ENCODE measurements around the gene DLEC1.
"Not testable (repeated sequence)": the region's sequence is repeated elsewhere in the genome, so short reads cannot be mapped to it uniquely, and the experiment has no call there.

Gene DLEC1

GRCh38 chr3:38139652-38140051 lies 100.6 kb downstream of the DLEC1 start:
- no peak for DNase-seq

DNA sequence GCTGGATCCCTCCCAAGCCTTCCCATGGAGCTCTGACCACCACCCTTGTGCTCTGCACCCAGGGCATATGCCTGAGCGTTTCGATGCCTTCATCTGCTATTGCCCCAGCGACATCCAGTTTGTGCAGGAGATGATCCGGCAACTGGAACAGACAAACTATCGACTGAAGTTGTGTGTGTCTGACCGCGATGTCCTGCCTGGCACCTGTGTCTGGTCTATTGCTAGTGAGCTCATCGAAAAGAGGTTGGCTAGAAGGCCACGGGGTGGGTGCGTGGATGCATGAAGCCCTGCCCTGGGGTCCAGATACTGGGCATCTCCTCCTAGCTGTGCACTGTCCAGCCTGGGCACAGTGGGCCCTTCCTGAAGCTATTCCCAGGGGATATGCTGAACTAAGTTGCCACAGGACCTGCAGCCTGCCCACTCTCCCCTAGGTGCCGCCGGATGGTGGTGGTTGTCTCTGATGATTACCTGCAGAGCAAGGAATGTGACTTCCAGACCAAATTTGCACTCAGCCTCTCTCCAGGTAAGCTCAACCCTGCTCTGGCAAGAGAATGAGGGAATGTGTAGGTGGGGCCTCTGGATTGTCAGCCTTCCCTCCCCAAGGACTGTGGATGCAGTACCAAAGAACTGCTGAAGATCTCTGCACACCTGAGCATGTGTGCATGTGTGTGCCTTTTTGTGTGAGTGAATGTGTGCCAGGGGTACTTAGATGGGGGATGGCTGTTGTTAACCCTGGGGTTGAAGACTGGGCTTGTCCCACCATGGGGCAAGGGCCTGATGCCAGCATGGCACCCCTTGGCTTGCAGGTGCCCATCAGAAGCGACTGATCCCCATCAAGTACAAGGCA lies 101.5 kb downstream of the DLEC1 start:
- DNase-seq, result no peak

DNA sequence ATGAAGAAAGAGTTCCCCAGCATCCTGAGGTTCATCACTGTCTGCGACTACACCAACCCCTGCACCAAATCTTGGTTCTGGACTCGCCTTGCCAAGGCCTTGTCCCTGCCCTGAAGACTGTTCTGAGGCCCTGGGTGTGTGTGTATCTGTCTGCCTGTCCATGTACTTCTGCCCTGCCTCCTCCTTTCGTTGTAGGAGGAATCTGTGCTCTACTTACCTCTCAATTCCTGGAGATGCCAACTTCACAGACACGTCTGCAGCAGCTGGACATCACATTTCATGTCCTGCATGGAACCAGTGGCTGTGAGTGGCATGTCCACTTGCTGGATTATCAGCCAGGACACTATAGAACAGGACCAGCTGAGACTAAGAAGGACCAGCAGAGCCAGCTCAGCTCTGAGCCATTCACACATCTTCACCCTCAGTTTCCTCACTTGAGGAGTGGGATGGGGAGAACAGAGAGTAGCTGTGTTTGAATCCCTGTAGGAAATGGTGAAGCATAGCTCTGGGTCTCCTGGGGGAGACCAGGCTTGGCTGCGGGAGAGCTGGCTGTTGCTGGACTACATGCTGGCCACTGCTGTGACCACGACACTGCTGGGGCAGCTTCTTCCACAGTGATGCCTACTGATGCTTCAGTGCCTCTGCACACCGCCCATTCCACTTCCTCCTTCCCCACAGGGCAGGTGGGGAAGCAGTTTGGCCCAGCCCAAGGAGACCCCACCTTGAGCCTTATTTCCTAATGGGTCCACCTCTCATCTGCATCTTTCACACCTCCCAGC lies 102.4 kb downstream of the DLEC1 start:
- no peak for DNase-seq

- DNase-seq, result no peak
Observed at GRCh38 chr3:38141952-38142273, 102.9 kb downstream of the DLEC1 start.

DNA sequence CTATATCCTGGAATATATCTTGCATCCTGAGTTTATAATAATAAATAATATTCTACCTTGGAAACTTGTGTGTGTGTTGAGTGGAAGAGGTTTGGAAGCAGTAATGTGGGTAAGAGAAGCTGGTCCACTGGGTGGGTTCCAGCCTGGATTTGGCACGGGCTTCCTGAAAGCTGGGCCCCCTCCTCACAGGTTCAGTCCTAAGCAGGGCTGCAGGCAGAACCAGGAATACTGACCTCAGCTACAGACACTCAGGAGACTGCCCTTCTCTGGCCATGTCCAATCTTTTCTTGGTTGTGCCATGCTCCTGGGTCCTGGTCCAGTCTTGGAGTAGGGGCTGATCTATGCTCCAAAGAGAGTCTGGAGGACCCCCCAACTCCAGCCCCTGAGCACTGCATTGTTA lies 104.0 kb downstream of the DLEC1 start:
- DNase-seq, result no peak

- no peak for DNase-seq
Observed at GRCh38 chr3:38143511-38143910, 104.5 kb downstream of the DLEC1 start.

- no peak for DNase-seq
Observed at GRCh38 chr3:38146504-38146903, 107.5 kb downstream of the DLEC1 start.

GRCh38 chr3:38147421-38147820 lies 108.4 kb downstream of the DLEC1 start:
- DNase-seq, result no peak

GRCh38 chr3:38148311-38148882 lies 109.4 kb downstream of the DLEC1 start:
- no peak for DNase-seq

GRCh38 chr3:38149708-38150107 lies 110.7 kb downstream of the DLEC1 start:
- no peak for DNase-seq

DNA sequence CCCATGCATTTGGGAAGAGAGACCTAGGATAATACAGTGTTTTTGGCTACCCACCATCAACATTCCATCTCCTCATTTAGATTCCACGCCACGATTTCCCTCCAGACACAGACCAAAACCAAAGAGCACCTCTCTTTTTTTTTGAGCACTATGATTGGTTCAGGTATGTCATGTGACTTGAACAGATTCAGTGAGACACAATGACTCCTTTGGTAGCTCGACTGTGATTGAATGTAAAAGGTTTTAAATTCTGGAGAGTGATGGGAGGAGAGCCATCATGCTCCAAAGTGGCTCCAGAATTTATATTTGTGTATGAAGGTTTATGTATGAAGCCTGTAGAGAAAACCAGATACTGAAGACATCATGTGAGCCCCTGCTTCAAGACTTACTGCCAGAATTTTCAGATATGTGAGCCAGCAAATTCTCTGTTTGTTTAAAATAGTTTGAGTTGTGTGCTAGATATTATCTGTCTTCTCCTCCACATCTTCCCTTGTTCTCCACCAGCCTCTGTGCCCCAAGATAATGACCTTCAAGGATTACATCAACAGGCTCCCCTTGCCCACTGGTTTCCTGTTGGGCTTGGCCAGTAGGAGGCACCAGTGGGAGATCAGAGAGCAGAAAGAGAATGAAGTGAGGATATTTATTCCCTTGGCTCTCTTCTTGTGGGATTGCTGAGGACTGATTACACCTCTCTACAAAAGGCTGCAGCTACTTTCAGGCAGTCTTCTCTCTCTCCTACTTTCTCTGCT lies 111.9 kb downstream of the DLEC1 start:
- no peak for DNase-seq

GRCh38 chr3:38151667-38152265 lies 112.8 kb downstream of the DLEC1 start:
- no peak for DNase-seq

DNA sequence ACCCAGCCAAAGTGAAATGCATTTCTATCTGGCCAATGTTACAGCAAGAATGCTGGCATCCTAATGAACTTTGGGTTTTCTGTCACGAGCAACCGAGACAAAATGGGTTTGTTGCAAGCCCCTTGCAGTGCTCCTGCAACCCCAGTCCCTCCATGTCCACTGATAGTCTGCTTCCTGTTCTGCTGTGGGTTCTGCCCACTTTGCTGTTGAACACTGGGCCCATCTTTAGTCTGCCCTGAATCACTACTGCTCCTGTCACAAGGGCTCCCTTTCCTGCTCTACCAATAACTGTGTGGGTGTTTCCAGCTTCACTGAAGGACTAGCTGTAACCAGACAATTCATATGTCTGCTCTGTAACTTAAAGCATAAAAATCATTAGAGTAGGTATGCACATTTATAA lies 113.6 kb downstream of the DLEC1 start:
- DNase-seq, result no peak

DNA sequence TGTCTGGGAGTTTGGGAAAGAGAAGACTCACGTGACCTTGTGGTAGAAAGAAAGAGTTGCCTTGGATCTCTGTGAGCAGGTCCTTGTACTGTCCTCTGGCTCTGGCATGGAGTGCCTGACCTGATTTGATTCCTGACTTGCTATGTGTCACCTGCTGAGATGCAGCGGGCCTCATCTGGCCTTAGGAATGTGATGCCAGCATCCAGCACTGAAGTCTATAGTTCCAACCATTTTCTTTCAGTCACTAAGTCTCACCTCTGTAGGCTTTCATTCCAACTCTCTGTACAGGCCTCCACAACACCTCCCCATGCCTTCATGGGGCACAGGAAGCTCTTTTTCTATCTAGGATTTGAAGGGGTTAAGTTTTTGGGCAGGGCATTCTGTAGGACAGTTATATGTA lies 114.2 kb downstream of the DLEC1 start:
- no peak for DNase-seq

DNA sequence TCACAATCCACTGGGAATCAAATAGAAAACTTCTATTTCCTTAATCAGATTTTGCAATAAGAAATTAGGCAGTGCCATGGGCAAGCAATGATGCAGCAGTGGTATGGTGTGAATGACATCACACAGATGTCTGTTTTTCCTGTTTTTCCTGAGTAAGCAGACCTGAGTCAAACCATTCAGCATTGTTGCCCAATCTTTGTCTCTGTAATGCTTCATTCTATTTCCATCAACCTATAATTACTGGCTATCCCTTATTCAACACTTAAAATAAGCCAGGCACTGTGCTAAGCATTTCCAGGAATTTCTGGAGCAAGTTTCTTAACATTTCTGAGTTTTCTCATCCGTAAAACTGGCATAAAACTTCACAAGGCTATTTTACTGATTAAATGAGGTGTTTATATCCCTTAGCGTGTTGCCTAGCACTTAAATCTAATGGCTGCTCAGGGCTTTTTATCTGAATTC lies 115.1 kb downstream of the DLEC1 start:
- DNase-seq, result no peak

GRCh38 chr3:38154625-38155255 lies 115.7 kb downstream of the DLEC1 start:
- no peak for DNase-seq

DNA sequence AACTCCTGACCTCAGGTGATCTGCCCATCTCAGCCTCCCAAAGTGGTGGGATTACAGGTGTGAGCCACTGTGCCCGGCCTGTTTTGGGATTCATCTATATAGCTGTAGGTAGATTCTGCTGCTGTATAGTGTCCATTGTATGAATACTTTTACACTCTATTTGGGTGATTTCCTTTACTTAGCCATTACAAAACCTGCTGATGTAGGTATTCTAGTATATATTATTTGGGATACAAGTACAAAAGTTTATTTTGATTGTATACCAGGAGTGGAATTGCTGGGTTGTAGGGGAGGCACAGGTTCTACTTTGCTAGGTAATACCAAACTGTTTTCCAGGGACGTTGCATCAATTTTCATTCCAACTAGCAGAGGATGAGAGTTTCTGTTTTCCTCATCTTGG lies 116.8 kb downstream of the DLEC1 start:
- no peak for DNase-seq

DNA sequence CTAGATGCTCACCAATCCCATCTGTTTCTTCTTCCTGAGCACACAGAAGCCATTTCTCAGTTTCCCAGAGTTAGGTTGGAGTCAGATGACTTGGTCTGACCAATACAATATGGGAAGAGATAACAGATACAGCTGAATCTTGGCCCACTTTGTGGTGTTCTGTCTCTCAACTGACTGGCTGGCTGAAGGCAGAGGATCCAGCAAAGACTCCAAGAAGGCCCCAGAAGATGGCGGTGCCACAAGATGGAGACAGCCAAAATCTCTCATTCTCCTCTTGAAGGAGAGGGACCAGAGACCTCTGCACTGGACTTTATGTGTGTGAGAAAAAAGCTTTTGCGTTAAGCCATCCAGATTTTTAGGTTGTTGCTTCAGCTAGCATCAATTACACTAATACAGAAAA lies 118.1 kb downstream of the DLEC1 start:
- no peak for DNase-seq

- DNase-seq, result no peak
Observed at GRCh38 chr3:38157595-38157994, 118.6 kb downstream of the DLEC1 start.

DNA sequence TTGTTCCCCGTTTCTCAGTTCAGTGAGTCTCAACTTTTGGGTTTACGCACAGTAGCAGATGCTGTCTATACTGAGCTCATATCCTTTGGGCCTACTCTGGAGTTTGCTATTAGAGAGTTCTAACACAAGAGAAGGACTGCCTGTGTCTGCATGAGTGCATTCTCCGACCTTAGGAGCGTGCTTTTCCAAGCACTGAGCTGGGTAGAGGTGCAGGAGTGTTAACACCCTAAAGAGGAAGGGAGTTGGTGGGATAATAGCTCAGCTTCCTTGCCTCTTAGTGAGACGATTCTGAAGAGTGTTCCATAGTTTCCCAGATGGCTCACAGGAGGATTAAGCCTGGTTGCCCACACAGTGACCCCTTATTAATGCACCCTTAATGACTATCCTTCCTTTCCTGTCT lies 119.5 kb downstream of the DLEC1 start:
- DNase-seq, result no peak

DNA sequence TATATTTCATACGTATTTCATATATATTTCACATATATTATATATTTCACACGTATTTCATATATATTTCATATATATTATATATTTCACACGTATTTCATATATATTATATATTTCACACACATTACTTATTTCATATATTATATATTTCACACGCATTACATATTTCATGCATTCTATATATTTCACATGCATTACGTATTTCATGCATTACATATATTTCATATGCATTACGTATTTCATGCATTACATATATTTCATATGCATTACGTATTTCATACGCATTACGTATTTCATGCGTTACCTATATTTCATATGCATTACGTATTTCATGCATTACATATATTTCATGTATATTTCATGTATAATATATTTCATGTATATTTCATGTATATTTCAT lies 121.7 kb downstream of the DLEC1 start:
- DNase-seq, result not testable (repeated sequence)

GRCh38 chr3:38163117-38163840 lies 124.3 kb downstream of the DLEC1 start:
- DNase-seq, result peak; percentile 22

All from stimulated activated CD4-positive, alpha-beta T cell treated with anti-CD3 and anti-CD28 coated beads, Interleukin-15, amount 100 ng/mL, for 24 hours (primary cell).